22Rv1 (cell line): ENCODE measurements around the gene TAS2R14.

Source experiments
- H3K27ac ChIP-seq: fragments of 450-650 bp; 2 replicates; pipeline ENCODE4 v1.5.1; 2017
- CTCF ChIP-seq: fragments of 450-650 bp; IDR thresholded peaks from 2 replicates; pipeline ENCODE4 v1.5.1; 2017; ENCODE audit warnings: mild to moderate bottlenecking
- ZFX ChIP-seq: fragments of 450-650 bp; IDR thresholded peaks from 2 replicates; pipeline ENCODE4 v1.6.1; 2017; ENCODE audit warnings: antibody characterized with exemption, borderline replicate concordance

Gene TAS2R14

DNA sequence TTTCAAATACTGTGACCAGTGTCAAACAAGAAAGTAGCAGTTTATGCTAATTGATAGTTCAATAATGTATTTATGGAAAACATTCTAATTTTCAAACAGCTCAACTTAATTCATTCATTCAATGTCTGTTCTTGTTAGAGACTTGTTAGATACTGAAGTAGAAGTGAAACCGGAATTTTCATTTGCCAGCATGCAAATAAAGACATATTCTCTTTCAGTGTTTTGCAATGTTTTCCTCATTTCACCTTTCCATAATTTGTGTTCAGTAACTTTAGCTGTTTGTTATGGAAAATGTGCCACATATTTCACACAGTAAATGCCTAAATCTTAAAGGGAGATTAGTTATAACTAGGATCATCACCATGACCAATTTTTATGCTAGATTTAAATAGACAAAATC, 26.4 kb upstream of the TAS2R14 start:
- TF ChIP-seq ZFX (no peak), CTCF (no peak)
- H3K27ac ChIP-seq = no peak overlapping the region

DNA sequence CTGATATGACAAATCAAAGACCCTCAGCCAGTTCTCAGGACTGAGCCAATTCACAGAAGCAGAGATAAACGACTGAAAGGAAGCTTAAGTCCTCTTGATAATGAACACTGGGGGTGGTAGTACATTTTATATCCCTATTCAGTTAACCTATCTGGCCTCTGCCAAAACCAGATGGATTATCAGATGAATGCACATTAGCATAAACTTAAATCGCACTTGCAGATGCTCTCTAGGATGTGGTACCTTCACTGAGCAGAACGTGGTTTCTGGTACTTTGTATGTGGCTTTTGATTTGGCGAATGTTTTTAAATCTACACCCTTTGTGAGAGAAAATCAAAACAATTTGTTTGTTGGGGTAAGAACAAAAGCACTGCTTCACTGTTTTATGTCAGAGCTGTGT, 21.1 kb upstream of the TAS2R14 start:
- no peak for TF ChIP-seq ZFX
- TF ChIP-seq CTCF = no peak
- no peak overlapping the region for H3K27ac ChIP-seq

DNA sequence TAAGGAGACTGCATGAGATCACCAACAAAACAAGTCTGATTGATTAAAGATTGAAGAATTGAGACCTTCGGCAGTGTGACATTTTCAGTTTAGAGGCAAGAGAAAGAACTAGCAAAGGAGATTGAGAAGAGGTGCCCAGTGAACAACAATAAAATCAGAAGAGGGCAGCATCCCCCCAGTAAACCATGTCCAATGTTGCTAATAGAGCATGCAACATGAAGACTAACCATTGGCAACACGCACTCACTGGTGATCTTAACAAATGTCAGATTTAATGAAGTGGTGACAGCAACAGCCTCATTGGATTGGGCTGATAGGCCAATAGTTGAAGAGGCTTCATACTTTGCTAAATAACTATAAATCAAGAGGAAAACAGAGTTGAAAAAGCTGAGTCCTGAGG, 20.7 kb upstream of the TAS2R14 start:
- TF ChIP-seq ZFX = no peak
- TF ChIP-seq CTCF = no peak
- H3K27ac ChIP-seq = no peak overlapping the region

- TF ChIP-seq CTCF (no peak), ZFX (no peak)
- H3K27ac ChIP-seq = no peak overlapping the region
Measured at GRCh38 chr12:10957741-10958140, 18.7 kb upstream of the TAS2R14 start.

- H3K27ac ChIP-seq = no peak overlapping the region
- TF ChIP-seq CTCF (no peak), ZFX (no peak)
Measured at GRCh38 chr12:10956085-10956484, 17.0 kb upstream of the TAS2R14 start.

DNA sequence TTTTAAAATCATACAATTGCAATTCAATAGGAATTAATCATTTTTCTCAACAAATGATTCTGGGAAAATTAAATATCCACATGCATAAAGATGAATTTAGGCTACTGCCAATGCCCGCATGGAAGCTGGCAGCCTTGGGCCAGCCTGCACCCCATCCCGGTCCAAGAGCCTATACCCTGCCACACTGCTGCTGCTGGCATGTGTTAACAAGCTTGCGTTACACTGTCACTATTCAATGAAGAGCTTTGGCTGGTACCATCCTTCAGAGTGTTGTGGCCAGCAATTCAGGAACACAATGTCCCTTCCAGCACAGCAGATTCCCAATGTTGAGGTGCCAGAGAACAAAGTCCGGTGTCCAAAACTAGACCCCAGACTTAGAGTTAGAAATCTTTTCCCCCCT, 13.6 kb upstream of the TAS2R14 start:
- TF ChIP-seq CTCF (no peak), ZFX (no peak)
- H3K27ac ChIP-seq = no peak overlapping the region

DNA sequence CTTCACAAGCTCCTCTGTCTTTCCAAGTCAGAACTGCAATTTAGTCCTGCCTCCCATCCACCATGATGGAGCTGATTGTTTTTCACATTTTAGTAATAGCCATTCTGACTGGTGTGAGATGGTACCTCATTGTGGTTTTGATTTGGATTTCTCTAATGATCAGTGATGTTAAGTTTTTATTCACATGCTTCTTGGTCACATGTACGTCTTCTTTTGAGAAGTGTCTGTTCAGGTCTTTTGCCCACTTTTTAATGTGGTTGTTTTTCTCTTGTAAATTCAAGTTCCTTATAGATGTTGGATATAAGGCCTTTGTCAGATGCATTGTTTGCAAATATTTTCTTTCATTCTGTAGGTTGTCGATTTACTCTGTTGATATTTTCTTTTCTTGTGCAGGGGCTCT, 4.1 kb upstream of the TAS2R14 start:
- TF ChIP-seq ZFX (no peak), CTCF (no peak)
- no peak overlapping the region for H3K27ac ChIP-seq
